HG03064 (cell line): ENCODE data around the gene TTC9B.
"Not testable (repeated sequence)": the region's sequence is repeated elsewhere in the genome, so short reads cannot be mapped to it uniquely, and the experiment has no call there.

Experiments
- ATAC-seq: cut with Tn5 transposase; IDR thresholded peaks from one replicate; pipeline ENCODE4 v1.9.1; 2021; ENCODE audit warnings: low read depth; ENCODE audit not compliant: unreplicated experiment

Gene TTC9B

GRCh38 chr19:40177286-40178070, 40.7 kb downstream of the TTC9B start:
- no peak for ATAC-seq

- ATAC-seq: no peak
Observed at GRCh38 chr19:40175820-40176219, 42.4 kb downstream of the TTC9B start.

DNA sequence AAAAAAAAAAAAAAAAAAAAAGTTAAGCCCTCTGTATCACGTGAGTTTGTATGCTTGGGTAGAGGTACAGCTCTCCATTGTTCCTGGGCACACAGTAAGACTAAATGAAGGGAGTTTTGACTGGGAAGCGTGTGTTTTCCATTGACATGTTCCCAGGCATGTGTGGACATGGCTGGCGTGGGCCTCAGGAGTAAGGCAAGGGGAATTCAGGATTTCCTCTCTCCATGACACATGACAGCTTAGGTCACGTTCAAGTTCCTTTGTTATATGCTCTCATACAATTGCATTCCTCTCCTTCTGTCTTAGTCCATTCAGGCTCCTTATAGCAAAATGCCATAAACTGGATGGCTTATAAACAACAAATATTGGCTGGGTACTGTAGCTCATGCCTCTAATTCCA, 44.1 kb downstream of the TTC9B start:
- ATAC-seq: no peak

DNA sequence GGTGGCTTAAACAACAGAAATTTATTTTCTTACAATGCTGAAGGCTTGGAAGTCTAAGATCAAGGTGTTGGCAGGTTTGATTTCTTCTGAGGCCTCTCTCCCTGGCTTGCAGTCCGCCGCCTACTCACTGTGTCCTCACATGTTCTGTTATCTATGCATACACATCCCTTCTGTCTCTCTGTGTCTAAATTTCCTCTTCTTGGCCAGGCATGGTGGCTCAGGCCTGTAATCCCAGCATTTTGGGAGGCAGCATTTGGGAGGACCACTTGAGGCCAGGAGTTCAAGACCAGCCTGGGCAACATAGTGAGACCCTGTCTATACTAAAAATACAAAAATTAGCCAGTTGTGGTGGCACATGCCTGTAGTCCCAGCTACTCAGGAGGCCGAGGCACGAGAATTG, 46.9 kb downstream of the TTC9B start:
- not testable (repeated sequence) for ATAC-seq

GRCh38 chr19:40170303-40170989, 47.7 kb downstream of the TTC9B start:
- ATAC-seq: not testable (repeated sequence)

- not testable (repeated sequence) for ATAC-seq
Observed at GRCh38 chr19:40169482-40170302, 48.5 kb downstream of the TTC9B start.
